ENCODE results near the gene POGLUT2. TPM values are rescaled to one million over a fixed set of nuclear protein-coding genes. Genes with fewer than 3 reads are reported as not detected.

Gene POGLUT2
- total RNA-seq, 1 experiment from 2014 or later, result 38.8 TPM

- no peak for DNase-seq (ENCODE audit: low spot score)
Measured at GRCh38 chr13:102769679-102770078, 29.1 kb downstream of the POGLUT2 start.

GRCh38 chr13:102768909-102769308 lies 29.9 kb downstream of the POGLUT2 start:
- DNase-seq (ENCODE audit: low spot score), result no peak

- no peak for DNase-seq (ENCODE audit: low spot score)
Measured at GRCh38 chr13:102763741-102764140, 35.0 kb downstream of the POGLUT2 start.

- DNase-seq (ENCODE audit: low spot score), result no peak
Measured at GRCh38 chr13:102761071-102761470, 37.7 kb downstream of the POGLUT2 start.

- no peak for DNase-seq (ENCODE audit: low spot score)
Measured at GRCh38 chr13:102758842-102759241, 39.9 kb downstream of the POGLUT2 start.

- no peak for DNase-seq (ENCODE audit: low spot score)
Measured at GRCh38 chr13:102757006-102757405, 41.8 kb downstream of the POGLUT2 start.

GRCh38 chr13:102751886-102752285 lies 46.9 kb downstream of the POGLUT2 start:
- DNase-seq (ENCODE audit: low spot score), result no peak

GRCh38 chr13:102742506-102742905 lies 56.3 kb downstream of the POGLUT2 start:
- no peak for DNase-seq (ENCODE audit: low spot score)

- DNase-seq (ENCODE audit: low spot score), result no peak
Measured at GRCh38 chr13:102742101-102742500, 56.7 kb downstream of the POGLUT2 start.

Other genes starting within 250 kb of the POGLUT2 start
- 48.4 and 86.1 TPM in 2 replicates for gene TPP2, start 202.0 kb downstream of the POGLUT2 start, total RNA-seq (2014; rRNA removed; shearing (Covaris generic))
- not detected in 2 replicates for gene METTL21C, start 103.9 kb downstream of the POGLUT2 start, total RNA-seq (2014; rRNA removed; shearing (Covaris generic))
- gene TEX30, start 25.2 kb downstream of the POGLUT2 start, total RNA-seq (2014; rRNA removed; shearing (Covaris generic)), result 56.8 and 68.4 TPM in 2 replicates
- 31.6 and 31.8 TPM in 2 replicates for gene BIVM, start 143 bp upstream of the POGLUT2 start, total RNA-seq (2014; rRNA removed; shearing (Covaris generic))
- gene ERCC5, start 47.1 kb upstream of the POGLUT2 start, total RNA-seq (2014; rRNA removed; shearing (Covaris generic)), result 40.2 and 52.9 TPM in 2 replicates